Cardiac septum (tissue), 1 donor: Measurements from ENCODE around the gene SLC17A8. TPM values are rescaled to one million over a fixed set of nuclear protein-coding genes. Genes with fewer than 3 reads are reported as not detected.

Experiments used
- DNase-seq: peaks from one replicate; pipeline ENCODE4 v3.0.0-alpha.2; 2020; ENCODE audit warnings: low spot score
- intact Hi-C: fragments of 100-400 bp; cut with DNase I; formaldehyde crosslinking; loops from one replicate; pipeline ENCODE4 v1.14.0; 2022
- total RNA-seq: library from RNA; stranded (reverse); fragmentation: NEBNext Ultra II Directional; extraction: Animal tissue kit (Norgen Biotek cat#: 25700); gene quantifications from one replicate; pipeline ENCODE4 v1.2.1, GENCODE V29; 2021
- donor health status: DM: no; HTN: no; CAD: no.

The SLC17A8 gene
- total RNA-seq, 1 donor from 2014 or later = not detected

DNA sequence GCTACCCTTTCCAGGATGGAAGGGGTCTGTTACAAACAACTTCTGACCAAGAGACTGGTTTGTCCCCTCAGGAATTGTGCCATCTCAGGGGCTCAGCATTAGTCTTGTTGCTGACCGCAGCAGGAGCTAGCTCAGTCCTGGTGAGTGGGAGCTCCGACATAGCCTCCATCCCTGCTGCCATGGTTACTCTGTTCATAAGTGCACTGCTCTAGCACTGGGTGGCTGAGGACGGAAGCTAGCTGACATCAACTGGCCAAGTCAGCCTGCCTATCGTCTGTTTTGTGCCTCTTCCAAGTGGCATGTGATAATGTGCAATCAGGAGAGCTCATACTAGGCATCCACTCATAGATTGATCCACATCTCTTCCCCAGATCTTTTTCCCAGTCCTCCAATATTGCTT is 7.5 kb downstream of the SLC17A8 start:
- no peak for DNase-seq
- intact Hi-C loops = no loop called here

DNA sequence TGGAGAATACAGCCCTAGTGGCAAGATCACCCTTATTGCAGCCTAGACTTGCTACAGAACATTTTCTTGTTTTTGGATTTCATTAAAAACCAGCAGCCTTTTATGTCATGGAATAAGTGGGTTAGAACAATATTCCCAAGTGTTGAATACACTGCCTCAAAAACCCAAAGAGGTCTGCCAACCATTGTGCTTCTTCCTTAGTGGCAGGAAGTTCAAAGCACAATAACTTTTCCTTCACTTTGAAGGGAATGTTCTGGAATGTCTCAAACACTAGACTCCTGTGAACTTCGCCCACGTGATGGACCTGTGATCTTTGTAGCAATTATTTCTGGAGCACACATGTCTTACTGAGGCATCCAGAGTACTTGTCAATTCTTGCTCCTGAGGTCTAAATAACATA is 8.5 kb downstream of the SLC17A8 start:
- no peak for DNase-seq

DNA sequence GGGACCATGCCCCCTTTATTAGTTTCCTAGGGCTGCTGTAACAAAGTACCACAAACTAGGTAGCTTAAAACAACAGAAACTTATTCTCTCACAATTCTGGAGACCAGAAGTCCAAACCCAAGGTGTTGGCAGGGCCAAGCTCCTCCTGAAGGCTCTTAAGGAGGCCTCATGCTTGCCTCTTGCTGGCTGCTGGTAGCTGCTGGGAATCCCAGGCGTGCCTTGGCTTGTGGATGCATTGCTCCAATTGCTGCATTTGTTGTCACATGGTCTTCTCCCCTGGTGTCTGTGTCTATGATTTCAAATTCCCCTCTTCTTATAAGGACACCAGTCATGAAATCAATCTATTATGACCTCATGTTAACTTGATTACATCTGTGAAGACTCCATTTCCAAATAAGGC is 11.2 kb downstream of the SLC17A8 start:
- intact Hi-C loops = no loop called here
- DNase-seq = no peak

More for the DNA sequence above, 8.5 kb downstream of the SLC17A8 start:
- intact Hi-C loops = no loop called here

DNA sequence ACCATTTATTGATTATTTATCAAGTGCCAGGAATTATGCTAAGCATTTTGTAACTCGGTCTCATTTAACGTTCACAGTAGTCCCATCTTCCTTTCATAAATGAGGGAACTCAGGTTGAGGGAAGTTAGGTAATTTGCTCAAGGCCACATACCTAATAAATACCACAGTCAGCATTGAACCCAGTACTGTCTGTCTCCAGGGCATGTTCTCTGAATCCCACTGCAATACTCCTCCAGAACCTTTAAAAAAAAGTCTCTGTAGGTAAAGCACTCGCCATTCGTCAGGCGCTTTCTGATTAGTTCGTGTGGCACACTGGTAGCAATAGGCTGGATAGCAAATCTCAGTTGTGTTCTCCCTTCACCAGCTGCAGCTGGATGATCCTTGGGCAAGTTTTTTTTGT is 14.3 kb downstream of the SLC17A8 start:
- intact Hi-C loops = no loop called here

GRCh38 chr12:100372853-100373640 is 16.2 kb downstream of the SLC17A8 start:
- intact Hi-C loops = no loop called here
- no peak for DNase-seq

More for the DNA sequence above, 14.3 kb downstream of the SLC17A8 start:
- no peak for DNase-seq

GRCh38 chr12:100375038-100375735 is 18.3 kb downstream of the SLC17A8 start:
- intact Hi-C loops = no loop called here
- no peak for DNase-seq

GRCh38 chr12:100376161-100376560 is 19.3 kb downstream of the SLC17A8 start:
- intact Hi-C loops = no loop called here
- DNase-seq = no peak

DNA sequence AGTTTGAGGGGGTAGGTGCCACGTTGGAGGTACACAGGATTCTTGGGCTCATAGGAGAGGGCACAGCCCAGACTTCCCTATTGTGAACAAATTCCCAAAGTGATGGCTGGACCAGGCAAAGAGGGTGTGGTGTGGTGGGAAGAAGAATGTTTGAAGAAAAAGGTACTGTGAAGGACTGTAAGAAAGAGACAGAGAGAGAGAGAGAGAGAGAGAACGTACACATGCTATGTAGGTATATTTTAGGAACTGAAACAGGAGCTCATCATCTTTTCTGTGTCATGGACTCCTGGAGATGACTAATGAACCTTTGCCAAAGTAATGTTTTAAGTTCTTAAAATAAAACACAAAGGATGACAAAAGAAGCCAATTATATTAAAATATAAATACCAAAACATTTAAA is 24.5 kb downstream of the SLC17A8 start:
- intact Hi-C loops = no loop called here
- DNase-seq = no peak

DNA sequence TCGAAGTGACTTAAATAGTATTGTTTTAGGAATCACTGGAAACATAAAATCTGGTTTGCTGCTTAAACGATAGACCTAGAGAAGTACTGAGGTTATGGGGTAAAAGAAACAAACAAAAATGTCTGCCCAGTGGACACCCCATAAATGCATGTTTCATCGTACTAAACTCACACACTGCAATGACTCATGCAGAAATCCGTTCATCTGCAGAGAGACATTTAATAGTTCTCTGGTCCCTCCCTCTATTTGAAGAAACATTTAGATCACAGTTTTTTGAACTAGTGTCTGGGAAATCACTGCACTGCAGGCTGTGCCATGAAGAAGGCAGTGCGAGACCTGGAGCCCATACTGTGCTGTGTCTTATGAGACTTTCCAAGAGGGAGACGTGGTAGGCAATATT is 25.5 kb downstream of the SLC17A8 start:
- DNase-seq = no peak
- intact Hi-C loops = no loop called here

DNA sequence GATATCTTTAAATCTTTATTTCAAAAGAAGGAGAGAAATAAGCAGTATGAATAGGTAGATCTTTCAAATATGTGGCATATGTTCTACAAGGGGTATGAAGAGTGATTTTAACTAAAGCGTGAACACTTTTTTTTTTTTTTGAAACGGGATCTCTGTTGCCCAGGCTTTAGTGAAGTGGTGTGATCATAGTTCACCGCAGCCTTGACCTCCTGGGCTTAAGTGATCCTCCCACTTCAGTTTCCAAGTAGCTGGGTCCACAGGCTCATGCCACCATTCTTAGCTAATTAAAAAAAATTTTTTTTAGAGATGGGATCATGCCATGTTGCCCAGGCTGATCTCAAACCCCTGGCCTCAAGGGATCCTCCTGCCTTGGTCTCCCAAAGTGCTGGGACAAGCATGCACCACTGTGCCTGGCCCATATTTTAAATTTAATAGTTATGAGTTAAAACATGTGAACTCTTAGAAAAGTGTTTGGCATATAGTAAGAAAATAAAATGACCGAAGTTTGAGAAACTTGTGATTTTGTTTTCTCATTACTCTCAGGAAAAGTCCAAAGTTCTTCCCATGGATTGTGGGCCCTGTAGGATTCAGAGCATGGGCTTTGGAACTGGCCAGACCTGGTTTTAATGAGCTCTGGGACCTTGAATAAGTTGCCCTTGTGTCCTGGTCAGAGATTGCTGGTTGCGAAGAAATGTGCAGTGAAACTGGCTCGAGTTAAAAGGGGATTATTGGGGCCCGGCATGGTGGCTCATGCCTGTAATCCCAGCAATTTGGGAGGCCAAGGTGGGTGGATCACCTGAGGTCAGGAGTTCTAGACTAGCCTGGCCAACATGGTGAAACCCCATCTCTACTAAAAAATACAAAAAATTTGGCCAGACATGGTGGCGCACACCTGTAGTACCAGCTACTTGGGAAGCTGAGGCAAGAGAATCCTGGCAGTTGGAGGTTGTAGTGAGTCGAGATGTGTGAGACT is 27.0 kb downstream of the SLC17A8 start:
- no peak for DNase-seq
- intact Hi-C loops = no loop called here

GRCh38 chr12:100384559-100384935 is 27.7 kb downstream of the SLC17A8 start:
- no peak for DNase-seq

DNA sequence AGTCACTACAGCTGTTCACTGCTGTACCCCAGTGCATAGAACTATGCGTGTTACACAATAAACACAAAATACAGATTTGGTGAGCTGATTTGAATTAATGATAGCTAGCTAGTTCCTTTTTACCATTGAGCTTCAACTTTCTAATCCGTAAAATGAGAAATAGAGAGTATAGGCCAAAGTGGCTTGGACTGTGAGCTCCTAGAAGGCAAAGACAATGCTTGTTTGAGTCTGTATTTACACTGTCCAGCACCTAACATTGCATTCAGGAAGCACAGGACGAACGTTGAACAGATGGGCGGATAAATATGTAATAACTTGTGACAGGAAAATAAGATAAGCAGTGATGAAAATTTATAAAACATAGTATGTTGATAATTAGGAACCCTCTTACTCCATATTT is 31.5 kb downstream of the SLC17A8 start:
- intact Hi-C loops = no loop called here
- DNase-seq = no peak

More at GRCh38 chr12:100384559-100384935, 27.7 kb downstream of the SLC17A8 start:
- intact Hi-C loops = no loop called here

DNA sequence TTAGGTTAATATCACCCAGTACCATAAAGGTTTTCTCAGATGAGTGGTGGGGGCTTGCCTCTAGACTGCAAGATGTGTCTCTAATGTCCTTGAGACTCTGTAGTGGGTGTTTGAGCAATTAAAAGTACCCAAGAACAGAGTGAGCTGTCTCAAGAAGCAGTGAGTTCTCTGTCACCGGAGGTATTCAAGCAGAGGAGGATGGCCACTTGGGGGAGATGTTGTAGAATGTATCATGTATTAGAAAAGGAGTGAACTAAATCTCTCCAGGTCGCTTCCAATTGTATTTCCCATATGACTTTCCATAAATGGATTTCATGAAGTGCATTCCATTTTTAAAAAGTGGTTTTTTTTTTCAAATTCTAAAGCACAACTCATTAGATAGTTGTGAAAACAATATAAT is 35.0 kb downstream of the SLC17A8 start:
- no peak for DNase-seq
- intact Hi-C loops = no loop called here

DNA sequence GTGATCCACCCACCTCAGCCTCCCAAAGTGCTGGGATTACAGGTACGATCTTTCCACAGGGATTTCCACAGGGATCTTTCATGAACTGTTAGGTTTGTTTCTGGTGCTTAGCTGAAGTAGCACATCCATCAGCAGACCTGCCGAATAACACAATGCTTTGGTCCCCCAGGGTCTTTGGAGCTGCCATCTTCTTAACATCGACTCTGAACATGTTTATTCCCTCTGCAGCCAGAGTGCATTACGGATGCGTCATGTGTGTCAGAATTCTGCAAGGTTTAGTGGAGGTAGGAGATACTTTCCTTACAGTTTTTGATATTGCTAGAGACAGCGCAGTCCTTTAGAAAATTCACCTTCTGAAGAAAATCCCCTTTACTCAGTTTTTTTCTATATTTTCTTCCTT is 36.3 kb downstream of the SLC17A8 start:
- no peak for DNase-seq
- intact Hi-C loops = no loop called here

GRCh38 chr12:100395811-100396210 is 38.9 kb downstream of the SLC17A8 start:
- intact Hi-C loops = no loop called here
- DNase-seq = no peak

DNA sequence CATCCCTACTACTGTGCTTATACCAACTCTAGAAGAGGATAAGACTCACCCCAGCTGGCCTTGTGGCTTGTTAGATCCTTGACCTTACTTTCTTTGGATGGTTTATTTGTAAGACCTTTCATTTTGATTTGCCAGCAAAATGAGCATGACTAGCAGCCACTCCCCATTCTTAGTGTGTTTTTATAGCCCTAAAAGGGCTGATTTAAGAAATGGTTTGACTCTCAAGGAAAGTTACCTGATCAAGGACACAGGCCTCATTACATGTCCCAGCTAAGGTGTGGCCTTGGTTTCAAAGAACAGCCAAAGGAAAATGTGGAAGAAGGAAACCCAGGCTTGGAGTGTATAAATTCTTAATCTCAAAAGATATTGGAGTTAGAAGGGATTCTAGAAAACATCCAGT is 41.4 kb downstream of the SLC17A8 start:
- intact Hi-C loops = no loop called here
- DNase-seq = no peak

GRCh38 chr12:100399095-100399494 is 42.2 kb downstream of the SLC17A8 start:
- intact Hi-C loops = no loop called here

GRCh38 chr12:100401660-100402059 is 44.8 kb downstream of the SLC17A8 start:
- DNase-seq = no peak
- intact Hi-C loops = no loop called here

More at GRCh38 chr12:100399095-100399494, 42.2 kb downstream of the SLC17A8 start:
- DNase-seq = no peak

- DNase-seq = no peak
- intact Hi-C loops = no loop called here
These were observed 45.9 kb downstream of the SLC17A8 start for GRCh38 chr12:100402763-100403162.

DNA sequence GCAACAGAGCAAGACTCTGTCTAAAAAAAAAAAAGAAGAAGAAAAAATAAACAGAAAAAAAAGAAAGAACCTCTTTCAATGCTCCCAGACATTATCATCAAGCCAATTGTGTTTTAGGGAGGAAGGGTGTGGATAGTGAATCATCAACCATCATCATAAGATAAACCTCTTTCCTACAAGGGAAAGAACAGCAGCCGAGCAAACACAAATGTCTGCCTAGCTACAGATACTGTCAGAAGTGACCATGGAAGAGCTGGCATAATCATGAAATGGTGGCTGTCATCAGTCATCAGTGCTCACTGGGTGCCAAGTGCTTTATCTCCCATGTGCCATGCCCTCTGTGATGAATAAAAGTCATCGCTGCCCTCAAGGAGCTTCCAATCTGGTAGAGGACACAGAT is 46.6 kb downstream of the SLC17A8 start:
- DNase-seq = no peak
- intact Hi-C loops = no loop called here
